HuH-7.5 (cell line): Measurements from ENCODE around the gene PGAP6.
"Not testable (repeated sequence)": the region's sequence is repeated elsewhere in the genome, so short reads cannot be mapped to it uniquely, and the experiment has no call there.

Source experiments
- DNase-seq: peaks from one replicate; pipeline ENCODE4 v3.0.0; 2011; ENCODE audit warnings: low spot score

Gene PGAP6

GRCh38 chr16:401468-402348 is 19.9 kb upstream of the PGAP6 start, which contains the start of gene DECR2:
Gene DECR2, plus strand, starts transcription at chr16:401885. Its CDS starts 79 bp downstream, at chr16:401964.
- DNase-seq = peak; percentile 92

- DNase-seq = no peak
Observed at GRCh38 chr16:400061-400591, 18.3 kb upstream of the PGAP6 start.

- DNase-seq = no peak
Observed at GRCh38 chr16:399340-400019, 17.7 kb upstream of the PGAP6 start.

GRCh38 chr16:398561-399339 is 17.0 kb upstream of the PGAP6 start:
- DNase-seq = no peak

DNA sequence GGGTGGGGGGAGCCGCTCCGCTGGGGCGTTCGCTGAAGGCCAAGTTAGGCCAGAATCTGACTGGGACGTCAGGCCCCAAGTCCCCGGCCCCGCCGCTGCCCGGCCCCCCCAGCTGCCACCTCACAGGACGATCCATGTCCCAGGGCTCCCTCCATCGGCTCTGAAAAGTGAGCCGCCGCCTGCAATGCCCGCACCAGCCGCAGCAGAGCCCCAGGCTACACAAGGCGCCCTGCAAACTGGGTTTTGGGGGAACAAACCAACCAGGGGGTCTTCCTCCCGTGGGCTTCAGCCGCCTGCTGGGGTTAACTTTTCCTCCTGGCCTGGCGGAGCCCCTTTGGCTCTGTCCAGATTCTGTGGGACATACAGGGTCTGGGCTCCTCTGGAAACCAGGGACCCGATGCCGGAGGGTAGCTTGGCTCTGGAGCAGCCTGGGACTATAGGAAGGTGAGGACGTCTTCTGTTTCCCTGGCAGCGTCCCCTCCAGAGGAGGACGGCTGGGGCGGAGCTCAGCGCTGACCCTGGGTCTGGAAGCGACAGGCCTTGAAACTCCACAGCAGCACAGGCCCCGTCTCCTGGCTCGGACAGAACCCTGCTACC is 16.1 kb upstream of the PGAP6 start:
- DNase-seq = no peak

- DNase-seq = no peak
Observed at GRCh38 chr16:397135-397661, 15.4 kb upstream of the PGAP6 start, which contains the start of gene NME4. Gene NME4, plus strand, starts transcription at chr16:397199. Its CDS starts 24 bp downstream, at chr16:397223.

GRCh38 chr16:396605-397004 is 14.8 kb upstream of the PGAP6 start:
- DNase-seq = peak; percentile 90

DNA sequence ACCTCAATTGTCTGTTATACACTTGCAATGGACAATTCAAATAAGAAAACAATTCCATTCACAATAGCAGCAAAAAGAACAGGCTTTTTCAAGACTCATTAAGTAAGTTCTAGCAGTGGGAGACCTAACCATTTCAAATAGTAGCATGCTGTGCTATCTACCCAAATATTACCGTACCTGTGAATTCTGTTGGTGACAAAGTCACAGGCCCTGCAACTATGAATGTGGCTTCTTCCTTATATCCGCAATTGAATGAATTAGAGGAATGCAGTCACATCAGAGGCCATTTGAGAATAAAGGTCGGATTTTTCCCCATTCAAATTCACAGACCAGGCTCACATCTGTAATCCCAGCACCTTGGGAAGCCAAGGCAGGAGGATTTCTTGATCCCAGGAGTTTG is 14.4 kb upstream of the PGAP6 start:
- no peak for DNase-seq

DNA sequence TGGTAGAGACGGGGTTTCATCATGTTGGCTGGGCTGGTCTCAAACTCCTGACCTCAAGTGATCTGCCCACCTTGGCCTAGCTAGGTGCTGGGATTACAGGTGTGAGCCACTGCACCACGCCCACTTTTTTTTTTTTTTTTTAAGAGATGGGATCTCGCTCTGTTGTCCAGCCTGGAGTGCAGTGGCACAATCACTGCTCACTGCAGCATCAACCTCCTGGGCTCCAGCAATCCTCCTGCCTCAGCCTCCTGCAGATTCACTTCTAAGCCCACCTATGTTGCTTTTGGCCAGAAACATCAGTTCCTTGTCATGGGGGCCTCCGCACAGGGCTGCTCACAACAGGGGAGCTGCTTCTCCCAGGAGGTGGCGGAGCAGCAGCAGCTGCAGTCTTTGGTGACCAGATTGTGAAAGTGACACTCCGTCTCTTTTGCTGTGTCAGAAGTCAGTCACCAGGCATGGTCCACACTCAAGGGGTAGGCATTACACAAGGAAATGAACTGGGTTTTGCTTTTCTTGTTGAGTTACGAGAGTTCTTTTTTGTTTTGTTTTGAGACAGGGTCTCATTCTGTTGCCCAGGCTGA is 10.8 kb upstream of the PGAP6 start:
- no peak for DNase-seq

DNA sequence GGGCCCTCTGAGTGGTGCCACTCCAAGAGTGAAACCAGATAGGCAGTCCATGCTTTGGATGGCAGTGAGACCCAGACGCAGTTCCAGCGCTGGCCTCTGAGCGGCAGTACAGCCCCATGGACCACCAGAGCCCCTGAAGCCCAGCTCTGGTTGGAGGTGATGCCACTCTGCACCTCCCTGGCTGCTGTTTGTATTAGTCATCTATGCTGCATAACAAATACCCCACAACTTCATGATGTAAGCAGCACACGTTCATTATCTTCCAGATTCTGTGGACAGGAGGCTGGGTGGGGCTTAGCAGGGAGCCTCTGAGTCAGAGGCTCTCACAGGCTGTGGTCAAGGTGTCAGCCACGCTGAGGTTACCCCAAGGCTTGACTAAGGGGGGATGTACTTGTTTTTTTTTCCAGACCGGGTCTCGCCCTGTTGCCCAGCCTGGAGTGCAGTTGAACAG is 10.1 kb upstream of the PGAP6 start:
- peak; percentile 75 for DNase-seq

GRCh38 chr16:389352-389751 is 7.6 kb upstream of the PGAP6 start:
- no peak for DNase-seq

- DNase-seq = not testable (repeated sequence)
Observed at GRCh38 chr16:387761-388666, 6.2 kb upstream of the PGAP6 start.

GRCh38 chr16:386641-387156 is 4.9 kb upstream of the PGAP6 start:
- DNase-seq = no peak

GRCh38 chr16:383326-384051 is 1.7 kb upstream of the PGAP6 start:
- DNase-seq = no peak

- DNase-seq = no peak
Observed at GRCh38 chr16:381012-381788, 578 bp downstream of the PGAP6 start.

GRCh38 chr16:380762-381011 is 1.1 kb downstream of the PGAP6 start:
- no peak for DNase-seq

DNA sequence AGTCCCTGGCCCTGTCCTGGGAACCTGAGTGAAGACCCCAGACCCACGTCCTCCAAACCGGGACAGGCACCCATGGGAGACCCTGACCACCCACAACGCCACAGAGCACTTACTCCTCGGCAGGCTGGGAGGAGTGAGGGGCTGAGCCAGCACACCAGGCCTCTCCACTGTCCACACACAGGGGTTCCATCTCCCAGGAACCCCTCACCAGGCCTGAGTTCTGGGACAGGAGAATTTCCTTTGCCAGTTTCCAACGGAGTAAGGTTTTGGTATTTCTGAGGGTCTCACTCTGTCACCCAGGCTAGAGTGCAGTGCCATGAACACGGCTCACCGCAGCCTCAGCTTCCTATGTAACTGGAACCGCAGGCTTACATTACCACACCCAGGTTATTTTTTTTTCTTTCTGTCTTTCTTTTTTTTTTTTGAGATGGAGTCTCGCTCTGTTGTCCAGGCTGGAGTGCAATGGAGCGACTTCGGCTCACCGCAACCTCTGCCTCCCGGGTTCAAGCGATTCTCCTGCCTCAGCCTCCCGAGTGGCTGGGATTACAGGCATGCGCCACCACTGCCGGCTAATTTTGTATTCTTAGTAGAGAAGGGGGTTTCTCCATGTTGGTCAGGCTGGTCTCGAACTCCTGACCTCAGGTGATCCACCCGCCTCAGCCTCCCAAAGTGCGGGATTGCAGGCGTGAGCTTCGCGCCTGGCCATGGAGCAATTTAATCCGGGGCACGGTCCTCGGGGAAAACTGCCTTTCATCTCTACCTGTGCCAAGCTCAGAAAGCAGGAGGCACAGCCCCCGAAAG is 1.6 kb downstream of the PGAP6 start:
- no peak for DNase-seq
